ACC112 (cell line): Measurements from ENCODE around the gene CLIP1.

Source experiments
- H2AFZ ChIP-seq: fragments of 200-600 bp; sonication (generic); one replicate; pipeline ENCODE4 v1.6.0; 2017; ENCODE audit warnings: antibody characterized with exemption, low read length; ENCODE audit not compliant: unreplicated experiment
- H3K27ac ChIP-seq: fragments of 200-600 bp; sonication (generic); 2 replicates; pipeline ENCODE4 v1.5.1; 2014; ENCODE audit warnings: low read depth, mild to moderate bottlenecking, antibody characterized with exemption, low read length, moderate library complexity
- H3K27me3 ChIP-seq: fragments of 200-600 bp; sonication (generic); 2 replicates; pipeline ENCODE4 v1.6.1; 2014; ENCODE audit warnings: mild to moderate bottlenecking, antibody characterized with exemption, low read length, moderate library complexity, mixed read lengths; ENCODE audit not compliant: insufficient read depth
- H3K36me3 ChIP-seq: fragments of 200-600 bp; sonication (generic); 2 replicates; pipeline ENCODE4 v1.6.1; 2016; ENCODE audit warnings: mild to moderate bottlenecking, antibody characterized with exemption, low read length, moderate library complexity, mixed read lengths; ENCODE audit not compliant: insufficient read depth
- H3K4me1 ChIP-seq: fragments of 200-600 bp; sonication (generic); one replicate; pipeline ENCODE4 v1.6.1; 2016; ENCODE audit warnings: low read length, mixed read lengths; ENCODE audit not compliant: insufficient read depth, unreplicated experiment, control insufficient read depth
- H3K4me3 ChIP-seq: fragments of 200-600 bp; sonication (generic); 2 replicates; pipeline ENCODE4 v1.5.1; 2014; ENCODE audit warnings: mild to moderate bottlenecking, low read depth, low read length
- H3K79me2 ChIP-seq: fragments of 200-600 bp; sonication (generic); one replicate; pipeline ENCODE4 v1.6.0; 2016; ENCODE audit warnings: low read length; ENCODE audit not compliant: control insufficient read depth, unreplicated experiment, insufficient read depth

Gene CLIP1

GRCh38 chr12:122310626-122311333 lies 111.7 kb downstream of the CLIP1 start:
- H3K4me3 ChIP-seq, result no peak overlapping the region
- H3K36me3 ChIP-seq, result peaks cover 24% of the 10 kb centered on the region
- no peaks in the 10 kb centered on the region for H3K79me2 ChIP-seq
- no peak overlapping the region for H2AFZ ChIP-seq
- H3K4me1 ChIP-seq, result no peaks in the 10 kb centered on the region
- H3K27ac ChIP-seq, result no peak overlapping the region
- no peaks in the 10 kb centered on the region for H3K27me3 ChIP-seq

GRCh38 chr12:122309564-122310121 lies 112.8 kb downstream of the CLIP1 start:
- H3K4me1 ChIP-seq, result no peaks in the 10 kb centered on the region
- H3K36me3 ChIP-seq, result peaks cover 19% of the 10 kb centered on the region

GRCh38 chr12:122308811-122309210 lies 113.7 kb downstream of the CLIP1 start:
- no peaks in the 10 kb centered on the region for H3K4me1 ChIP-seq
- H3K36me3 ChIP-seq, result peaks cover 22% of the 10 kb centered on the region
- no peak overlapping the region for H2AFZ ChIP-seq
- no peak overlapping the region for H3K4me3 ChIP-seq
- no peaks in the 10 kb centered on the region for H3K79me2 ChIP-seq
- H3K27me3 ChIP-seq, result no peaks in the 10 kb centered on the region
- H3K27ac ChIP-seq, result no peak overlapping the region

More at GRCh38 chr12:122309564-122310121, 112.8 kb downstream of the CLIP1 start:
- Histone ChIP-seq H2AFZ (no peak overlapping the region), H3K4me3 (no peak overlapping the region), H3K27ac (no peak overlapping the region), H3K79me2 (no peaks in the 10 kb centered on the region), H3K27me3 (no peaks in the 10 kb centered on the region)

- H3K27ac ChIP-seq, result no peak overlapping the region
- H3K27me3 ChIP-seq, result no peaks in the 10 kb centered on the region
- H3K79me2 ChIP-seq, result no peaks in the 10 kb centered on the region
- no peak overlapping the region for H3K4me3 ChIP-seq
- peaks cover 23% of the 10 kb centered on the region for H3K36me3 ChIP-seq
- no peak overlapping the region for H2AFZ ChIP-seq
- H3K4me1 ChIP-seq, result no peaks in the 10 kb centered on the region
These were observed 116.1 kb downstream of the CLIP1 start for GRCh38 chr12:122306407-122306806.

- Histone ChIP-seq H3K4me1 (no peaks in the 10 kb centered on the region), H3K27me3 (no peaks in the 10 kb centered on the region), H3K4me3 (no peak overlapping the region), H3K27ac (no peak overlapping the region), H2AFZ (no peak overlapping the region), H3K36me3 (peaks cover 20% of the 10 kb centered on the region), H3K79me2 (no peaks in the 10 kb centered on the region)
These were observed 117.5 kb downstream of the CLIP1 start for GRCh38 chr12:122304924-122305323.

- no peak overlapping the region for H2AFZ ChIP-seq
- H3K27ac ChIP-seq, result no peak overlapping the region
- no peak overlapping the region for H3K4me3 ChIP-seq
- no peaks in the 10 kb centered on the region for H3K79me2 ChIP-seq
- H3K27me3 ChIP-seq, result no peaks in the 10 kb centered on the region
- peaks cover 16% of the 10 kb centered on the region for H3K36me3 ChIP-seq
- no peaks in the 10 kb centered on the region for H3K4me1 ChIP-seq
These were observed 119.4 kb downstream of the CLIP1 start for GRCh38 chr12:122303068-122303467.

- Histone ChIP-seq H3K36me3 (peaks cover 38% of the 10 kb centered on the region), H2AFZ (no peak overlapping the region), H3K27me3 (no peaks in the 10 kb centered on the region), H3K4me1 (no peaks in the 10 kb centered on the region), H3K79me2 (no peaks in the 10 kb centered on the region), H3K4me3 (no peak overlapping the region), H3K27ac (no peak overlapping the region)
These were observed 124.3 kb downstream of the CLIP1 start for GRCh38 chr12:122298071-122298748.

GRCh38 chr12:122297494-122297893 lies 125.0 kb downstream of the CLIP1 start:
- H3K36me3 ChIP-seq, result peaks cover 38% of the 10 kb centered on the region
- no peaks in the 10 kb centered on the region for H3K4me1 ChIP-seq
- H3K27ac ChIP-seq, result no peak overlapping the region
- H3K79me2 ChIP-seq, result no peaks in the 10 kb centered on the region
- no peaks in the 10 kb centered on the region for H3K27me3 ChIP-seq
- no peak overlapping the region for H2AFZ ChIP-seq
- no peak overlapping the region for H3K4me3 ChIP-seq

GRCh38 chr12:122295877-122296276 lies 126.6 kb downstream of the CLIP1 start:
- H3K79me2 ChIP-seq, result no peaks in the 10 kb centered on the region
- H3K4me3 ChIP-seq, result no peak overlapping the region
- H3K27me3 ChIP-seq, result no peaks in the 10 kb centered on the region
- H3K27ac ChIP-seq, result no peak overlapping the region
- peaks cover 38% of the 10 kb centered on the region for H3K36me3 ChIP-seq
- no peaks in the 10 kb centered on the region for H3K4me1 ChIP-seq
- no peak overlapping the region for H2AFZ ChIP-seq

GRCh38 chr12:122293081-122293480 lies 129.4 kb downstream of the CLIP1 start:
- H3K4me3 ChIP-seq, result no peak overlapping the region
- H3K4me1 ChIP-seq, result peaks cover 6% of the 10 kb centered on the region
- no peaks in the 10 kb centered on the region for H3K79me2 ChIP-seq
- H3K27ac ChIP-seq, result no peak overlapping the region
- H3K27me3 ChIP-seq, result no peaks in the 10 kb centered on the region
- H3K36me3 ChIP-seq, result peaks cover 27% of the 10 kb centered on the region
- H2AFZ ChIP-seq, result no peak overlapping the region

GRCh38 chr12:122291431-122291830 lies 131.0 kb downstream of the CLIP1 start:
- Histone ChIP-seq H3K27ac (no peak overlapping the region), H3K4me1 (peaks cover 6% of the 10 kb centered on the region), H3K4me3 (no peak overlapping the region), H3K27me3 (no peaks in the 10 kb centered on the region), H2AFZ (no peak overlapping the region), H3K36me3 (peaks cover 13% of the 10 kb centered on the region), H3K79me2 (no peaks in the 10 kb centered on the region)
